Fibroblast of skin of right quadriceps (primary cell): ENCODE results near the gene ACSL1.

Experiments
- DNase-seq: peaks from one replicate; pipeline ENCODE4 v3.0.0-alpha.2; 2013

Gene ACSL1

GRCh38 chr4:184706453-184706852 is 119.3 kb downstream of the ACSL1 start:
- DNase-seq: no peak

DNA sequence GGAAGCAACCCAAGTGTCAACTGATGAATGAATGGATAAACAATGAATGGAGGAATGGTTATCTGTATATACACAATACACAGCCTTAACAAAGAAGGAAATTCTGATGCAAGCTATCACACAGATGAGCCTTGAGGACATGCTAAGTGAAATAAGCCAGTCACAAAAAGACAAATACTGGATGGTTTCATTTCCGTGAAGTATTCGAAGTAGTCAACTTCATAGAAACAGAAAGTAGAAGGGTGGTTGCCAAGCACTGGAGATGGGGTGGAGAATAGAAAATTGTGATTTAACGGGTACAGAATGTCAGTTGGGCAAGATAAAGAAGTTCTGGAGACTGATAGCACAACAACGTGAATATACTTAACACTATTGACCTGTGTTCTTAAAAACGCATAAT is 120.1 kb downstream of the ACSL1 start:
- no peak for DNase-seq
